Nephron progenitor cell (in vitro differentiated cells): ENCODE measurements around the gene KCNJ1.

Source experiments
- DNase-seq: peaks from one replicate; pipeline ENCODE4 v3.0.0; 2021
- H3K27ac Mint-ChIP-seq: 2 replicates; pipeline ENCODE4 v1.8.0; 2021; ENCODE audit warnings: mild to moderate bottlenecking, moderate library complexity, mixed read lengths
- H3K27me3 Mint-ChIP-seq: 2 replicates; pipeline ENCODE4 v1.8.0; 2021; ENCODE audit warnings: mild to moderate bottlenecking, low read depth, mixed read lengths; ENCODE audit not compliant: poor library complexity
- H3K36me3 Mint-ChIP-seq: 2 replicates; pipeline ENCODE4 v1.8.0; 2021; ENCODE audit warnings: low read depth, mixed read lengths
- H3K4me1 Mint-ChIP-seq: 2 replicates; pipeline ENCODE4 v1.8.0; 2021; ENCODE audit warnings: mixed read lengths
- H3K4me3 Mint-ChIP-seq: 2 replicates; pipeline ENCODE4 v1.8.0; 2021; ENCODE audit warnings: mild to moderate bottlenecking, moderate library complexity, mixed read lengths
- H3K9me3 Mint-ChIP-seq: 2 replicates; pipeline ENCODE4 v1.8.0; 2021; ENCODE audit warnings: mild to moderate bottlenecking, moderate library complexity, mixed read lengths
- CTCF ChIP-seq: fragments of 200-600 bp; sonication (generic); IDR thresholded peaks from 2 replicates; pipeline ENCODE4 v1.5.0; 2021; ENCODE audit warnings: antibody characterized with exemption

The KCNJ1 gene

GRCh38 chr11:128852327-128853023 lies 14.6 kb downstream of the KCNJ1 start:
- H3K27me3 Mint-ChIP-seq: peaks cover 34% of the 10 kb centered on the region
- peaks cover 21% of the 10 kb centered on the region for H3K4me1 Mint-ChIP-seq
- no peak for DNase-seq
- no peaks in the 10 kb centered on the region for H3K36me3 Mint-ChIP-seq
- no peak for TF ChIP-seq CTCF
- H3K4me3 Mint-ChIP-seq: no peak overlapping the region
- no peaks in the 10 kb centered on the region for H3K9me3 Mint-ChIP-seq
- no peak overlapping the region for H3K27ac Mint-ChIP-seq

- H3K4me1 Mint-ChIP-seq: peaks cover 6% of the 10 kb centered on the region
Measured at GRCh38 chr11:128848815-128849455, 18.2 kb downstream of the KCNJ1 start.

DNA sequence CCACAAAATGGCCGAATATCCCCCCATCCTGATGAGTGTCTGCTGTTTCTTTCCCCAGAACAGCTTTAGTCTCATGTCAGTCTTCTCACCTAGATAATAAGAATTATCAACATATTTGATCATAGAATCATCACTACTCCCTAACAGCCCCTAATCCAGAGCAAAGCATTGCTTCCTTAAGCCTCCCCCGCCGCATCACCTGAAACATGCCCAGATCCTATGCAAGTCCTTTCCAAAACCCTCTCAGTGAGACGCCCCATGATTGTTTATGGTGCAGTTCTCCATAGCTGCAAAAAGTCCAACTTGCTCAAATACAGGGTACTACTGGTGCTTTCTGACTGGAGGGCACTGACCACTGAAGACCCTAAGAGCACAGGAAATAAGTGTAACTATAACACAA lies 20.1 kb downstream of the KCNJ1 start:
- DNase-seq: no peak
- H3K27ac Mint-ChIP-seq: no peak overlapping the region
- no peaks in the 10 kb centered on the region for H3K36me3 Mint-ChIP-seq

More at GRCh38 chr11:128848815-128849455, 18.2 kb downstream of the KCNJ1 start:
- no peaks in the 10 kb centered on the region for H3K36me3 Mint-ChIP-seq
- peak; percentile 80 for DNase-seq
- no peaks in the 10 kb centered on the region for H3K9me3 Mint-ChIP-seq
- no peak overlapping the region for H3K4me3 Mint-ChIP-seq
- peak; percentile 77 for TF ChIP-seq CTCF
- H3K27me3 Mint-ChIP-seq: peaks cover 18% of the 10 kb centered on the region
- H3K27ac Mint-ChIP-seq: peak overlapping the region; percentile 27

DNA sequence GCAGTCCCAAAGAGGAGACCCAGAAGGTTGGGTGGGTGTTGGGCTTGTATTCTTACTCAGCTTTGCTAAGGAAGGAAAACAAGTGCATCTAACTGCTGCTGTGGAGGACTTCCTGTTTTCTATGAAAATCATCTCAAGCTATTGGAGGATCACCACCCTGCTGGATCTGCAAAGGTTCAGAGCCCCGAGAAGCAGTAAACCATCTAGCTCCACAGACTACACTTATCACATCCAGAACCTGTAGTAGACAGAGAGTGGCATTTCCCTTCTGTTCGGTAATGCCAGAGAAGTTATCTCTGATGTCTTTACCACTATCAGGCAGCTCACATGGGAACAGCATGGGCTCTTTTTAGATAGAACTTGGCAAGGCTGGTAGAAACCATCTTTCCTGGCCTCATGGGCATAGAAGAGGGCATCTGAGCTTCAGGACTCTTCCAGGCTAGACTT lies 21.7 kb downstream of the KCNJ1 start:
- Mint-ChIP-seq H3K36me3 (no peaks in the 10 kb centered on the region), H3K27me3 (peaks cover 12% of the 10 kb centered on the region), H3K9me3 (no peaks in the 10 kb centered on the region), H3K4me3 (no peak overlapping the region), H3K4me1 (peaks cover 26% of the 10 kb centered on the region), H3K27ac (no peak overlapping the region)
- no peak for DNase-seq
- TF ChIP-seq CTCF: no peak

More for the DNA sequence above, 20.1 kb downstream of the KCNJ1 start:
- H3K4me3 Mint-ChIP-seq: no peak overlapping the region
- no peaks in the 10 kb centered on the region for H3K9me3 Mint-ChIP-seq
- no peak for TF ChIP-seq CTCF
- H3K27me3 Mint-ChIP-seq: peaks cover 17% of the 10 kb centered on the region
- H3K4me1 Mint-ChIP-seq: peaks cover 17% of the 10 kb centered on the region

DNA sequence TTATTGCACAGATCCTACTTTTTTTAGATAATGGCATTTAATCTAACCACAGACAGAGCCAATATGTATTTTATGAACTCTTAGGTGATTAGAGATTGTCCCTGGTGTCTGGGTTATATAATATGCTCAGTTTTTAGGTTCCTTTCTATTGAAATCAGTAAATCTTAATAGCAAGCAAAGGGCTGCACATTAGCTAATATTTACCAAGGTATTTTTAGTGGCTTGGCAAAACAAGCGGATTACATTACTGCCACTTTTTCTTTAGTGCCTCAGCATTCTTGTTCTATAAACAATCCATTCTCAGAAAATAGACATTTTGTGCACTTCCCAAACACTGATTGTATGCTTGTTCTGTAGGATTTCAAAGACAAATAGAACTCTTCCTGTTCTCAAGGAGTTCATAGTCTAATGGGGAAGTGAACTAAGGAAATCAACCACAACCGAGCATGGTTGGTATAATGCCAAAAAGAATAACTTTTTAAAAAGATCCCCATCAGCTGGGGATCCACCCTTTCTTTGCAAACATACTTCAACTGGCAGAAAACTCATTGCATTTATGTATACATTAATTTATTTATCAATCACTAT lies 23.8 kb downstream of the KCNJ1 start:
- Mint-ChIP-seq H3K4me3 (no peak overlapping the region), H3K9me3 (no peaks in the 10 kb centered on the region), H3K27me3 (peaks cover 9% of the 10 kb centered on the region), H3K27ac (no peak overlapping the region), H3K4me1 (peaks cover 21% of the 10 kb centered on the region), H3K36me3 (no peaks in the 10 kb centered on the region)
- no peak for TF ChIP-seq CTCF
- no peak for DNase-seq
